ENCODE data around the gene SLC7A4. TPM values are rescaled to one million over a fixed set of nuclear protein-coding genes. Genes with fewer than 3 reads are reported as not detected.

The SLC7A4 gene
- total RNA-seq, 1 experiment from 2014 or later = not detected

GRCh38 chr22:20981787-20982562 lies 50.4 kb downstream of the SLC7A4 start, which contains the start of gene LZTR1:
TSS of gene LZTR1 (plus strand) at chr22:20982297. CDS start at chr22:20982372, 75 bp downstream.
- Histone ChIP-seq H3K9ac (ENCODE audit: low read length) (peak within 1 kb of the TSS; percentile 93), H3K27me3 (ENCODE audit: insufficient read depth, low read length) (no peaks in the 10 kb centered on the region), H3K27ac (ENCODE audit: low read depth, low read length) (peak within 1 kb of the TSS; percentile 80), H3K4me2 (ENCODE audit: low read length) (peak within 1 kb of the TSS; percentile 99), H2AFZ (ENCODE audit: low read depth, low read length, poor library complexity, severe bottlenecking) (no peak within 1 kb of the TSS), H3K79me2 (ENCODE audit: insufficient read depth, low read length) (peaks cover 24% of the 10 kb centered on the region), H3K9me3 (ENCODE audit: control insufficient read depth in 1 of 2, insufficient read depth in 1 of 2, low read depth in 1 of 2, low read length in 2 of 2) (peaks cover 4 to 10% of the 10 kb centered on the region in 2 experiments; a peak in 1 of 4 replicates), H3K36me3 (ENCODE audit: control insufficient read depth in 1 of 2, insufficient read depth in 2 of 2, low read length in 2 of 2) (peaks cover 4 to 9% of the 10 kb centered on the region in 2 experiments; a peak in 1 of 4 replicates), H3K4me1 (ENCODE audit: control insufficient read depth in 1 of 2, insufficient read depth in 2 of 2, low read length in 2 of 2) (peaks cover 6 to 18% of the 10 kb centered on the region in 2 experiments; a peak in 2 of 4 replicates), H3K9me2 (ENCODE audit: insufficient read depth) (no peaks in the 10 kb centered on the region), H3K4me3 (replicated peaks in 1 of 2; ENCODE audit: low read depth in 1 of 2, low read length in 2 of 2) (peak within 1 kb of the TSS; percentile 77 to 89), H4K20me1 (ENCODE audit: insufficient read depth) (no peaks in the 10 kb centered on the region)
- RAD21 ChIA-PET (ENCODE audit: low non-redundant PET in 1 of 2, low total read pairs in 2 of 2, uncharacterized antibody in 2 of 2, unreplicated experiment in 2 of 2) = interaction anchor here in 1 of 2 experiments (0.5 kb wide), 1 partner anchor 167 kb away, joined by 5 read pairs; no protein-coding TSS in a partner anchor
- POLR2A ChIA-PET = interaction anchor here (0.9 to 1.6 kb wide), 7 partner anchors 9 to 96 kb away, joined by 3 to 21 read pairs (median 5); no protein-coding TSS in a partner anchor
- intact Hi-C loops (cut with micrococcal nuclease) = loop anchor here (2.0 to 5.0 kb wide), 2 partner anchors 21 to 180 kb away; partner anchors contain the start of gene THAP7
- BruUV-seq (replicated peaks) = no TSS peak
- DNase-seq (ENCODE audit: low read depth, low spot score) (peak; percentile 50), ATAC-seq (peak; percentile 95)
- CTCF ChIA-PET = interaction anchor here (0.6 to 1.5 kb wide), 9 partner anchors 9 to 661 kb away, joined by 3 to 7 read pairs (median 4); no protein-coding TSS in a partner anchor
- TF ChIP-seq ZBTB33 (IDR thresholded peaks at IDR 0.05; ENCODE audit: extremely low read depth, insufficient replicate concordance, low read length) (no peak), EZH2 (IDR thresholded peaks at IDR 0.05) (no peak), CTCF (IDR thresholded peaks at IDR 0.05 in 2 of 3, conservative IDR thresholded peaks at IDR 0.05 in 1 of 3; ENCODE audit: borderline replicate concordance in 1 of 3, insufficient read depth in 1 of 3, low read depth in 2 of 3, low read length in 2 of 3) (peak; percentile 48 to 68 (median 56); a peak in 5 of 6 replicates), ZFX (IDR thresholded peaks at IDR 0.05) (peak; percentile 97), POLR2AphosphoS5 (IDR thresholded peaks at IDR 0.05; ENCODE audit: low read depth, low read length) (peak; percentile 97), SIN3A (IDR thresholded peaks at IDR 0.05; ENCODE audit: low read depth) (peak; percentile 97), MAX (IDR thresholded peaks at IDR 0.05) (peak; percentile 93), POLR2A (IDR thresholded peaks at IDR 0.05; ENCODE audit: borderline replicate concordance, extremely low read depth, insufficient read depth, insufficient read length) (peak; percentile 97), ZNF274 (IDR thresholded peaks at IDR 0.05; ENCODE audit: low read depth, low read length) (no peak), CBX3 (IDR thresholded peaks at IDR 0.05; ENCODE audit: low read depth) (0 out of 2 replicates have a peak, but pooled peaks have one; percentile 52), RAD21 (IDR thresholded peaks at IDR 0.05; ENCODE audit: low read depth) (peak; percentile 39)
